DMS79 (cell line): ENCODE measurements around the gene PCNP.
A peak's percentile ranks its signal among the peaks of the same experiment; 100 is the strongest.
"Not testable (repeated sequence)": the region's sequence is repeated elsewhere in the genome, so short reads cannot be mapped to it uniquely, and the experiment has no call there.

Source experiments
- DNase-seq: peaks from one replicate; lab custom pipeline; 2025; lab: John Stamatoyannopoulos, UW

Gene PCNP, protein sequence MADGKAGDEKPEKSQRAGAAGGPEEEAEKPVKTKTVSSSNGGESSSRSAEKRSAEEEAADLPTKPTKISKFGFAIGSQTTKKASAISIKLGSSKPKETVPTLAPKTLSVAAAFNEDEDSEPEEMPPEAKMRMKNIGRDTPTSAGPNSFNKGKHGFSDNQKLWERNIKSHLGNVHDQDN

GRCh38 chr3:101573449-101574387, at the start of gene PCNP:
Gene PCNP, plus strand, starts transcription at chr3:101574180. Its CDS starts 36 bp downstream, at chr3:101574216.
- peak; percentile 97 for DNase-seq

DNA sequence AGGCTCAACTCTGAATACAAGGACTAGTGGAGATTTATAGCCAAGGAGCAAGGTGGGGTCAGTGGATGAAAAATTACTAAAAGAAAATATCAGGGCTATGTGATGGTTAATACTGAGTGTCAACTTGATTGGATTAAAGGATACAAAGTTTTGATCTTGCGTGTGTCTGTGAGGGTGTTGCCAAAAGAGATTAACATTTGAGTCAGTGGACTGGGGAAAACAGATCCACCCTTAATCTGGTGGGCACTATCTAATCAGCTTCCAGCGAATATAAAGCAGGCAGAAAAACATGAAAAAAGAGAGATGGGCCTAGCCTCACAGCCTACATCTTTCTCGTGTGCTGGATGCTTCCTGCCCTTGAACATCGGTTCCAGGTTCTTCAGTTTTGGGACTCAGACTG, 46.5 kb upstream of the PCNP start:
- DNase-seq: no peak

DNA sequence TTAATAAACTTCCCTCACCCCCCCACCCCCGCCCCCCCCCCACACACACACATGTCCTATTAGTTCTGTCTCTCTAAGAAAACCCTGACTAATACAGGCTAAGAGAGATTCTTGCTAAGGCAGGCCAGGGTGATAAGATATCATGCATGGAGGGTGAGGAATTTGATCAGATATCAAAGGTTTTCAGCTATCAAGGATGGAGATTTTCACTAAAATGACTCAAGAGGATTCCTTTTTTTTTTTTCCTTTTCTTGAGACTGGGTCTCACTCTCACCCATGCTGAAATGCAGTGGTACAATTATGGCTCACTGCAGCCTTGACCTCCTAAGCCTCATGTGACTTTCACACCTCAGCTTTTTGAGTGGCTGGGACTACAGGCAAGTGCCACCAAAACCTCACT, 46.1 kb upstream of the PCNP start:
- DNase-seq: no peak

- no peak for DNase-seq
Measured at GRCh38 chr3:101529816-101530685, 43.9 kb upstream of the PCNP start.

- no peak for DNase-seq
Measured at GRCh38 chr3:101530686-101531047, 43.3 kb upstream of the PCNP start.

- DNase-seq: no peak
Measured at GRCh38 chr3:101531473-101532086, 42.4 kb upstream of the PCNP start.

GRCh38 chr3:101532783-101533602, 41.0 kb upstream of the PCNP start:
- no peak for DNase-seq

DNA sequence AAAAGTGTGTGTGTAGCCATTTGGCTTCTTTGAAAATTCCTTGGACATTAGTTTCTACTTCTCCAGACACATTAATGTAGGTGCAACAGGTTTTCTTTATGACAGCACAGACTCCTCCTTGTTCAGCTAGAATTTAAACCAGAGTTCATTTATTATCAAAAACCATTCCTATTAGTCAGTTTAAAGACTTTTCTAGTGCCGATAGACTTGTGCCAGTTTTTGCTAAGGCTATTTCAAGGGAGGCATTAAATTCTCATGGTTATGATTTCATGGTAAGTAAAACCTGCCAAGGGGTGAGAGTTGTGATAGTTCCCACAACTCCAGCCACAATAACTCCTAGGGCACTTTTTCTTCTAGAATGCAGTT, 40.4 kb upstream of the PCNP start:
- DNase-seq: no peak

DNA sequence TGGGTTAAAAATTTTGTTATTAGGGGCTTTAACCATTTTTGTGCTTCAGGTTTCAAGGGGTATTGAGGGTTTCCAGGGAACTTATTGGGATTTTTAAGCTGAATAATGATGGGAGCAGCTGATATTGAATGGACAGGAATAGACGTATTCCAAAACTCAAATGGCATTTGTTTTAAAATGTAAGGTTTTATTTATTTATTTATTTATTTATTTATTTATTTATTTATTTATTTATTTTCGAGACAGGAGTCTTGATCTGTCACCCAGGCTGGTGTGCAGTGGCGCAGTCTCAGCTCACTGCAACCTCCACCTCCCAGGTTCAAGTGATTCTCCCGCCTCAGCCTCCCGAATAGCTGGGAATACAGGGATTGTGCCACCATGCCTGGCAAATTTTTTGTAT, 38.8 kb upstream of the PCNP start:
- no peak for DNase-seq

GRCh38 chr3:101536266-101536665, 37.7 kb upstream of the PCNP start:
- no peak for DNase-seq

- not testable (repeated sequence) for DNase-seq
Measured at GRCh38 chr3:101536955-101537354, 37.0 kb upstream of the PCNP start.

GRCh38 chr3:101542957-101543356, 31.0 kb upstream of the PCNP start:
- DNase-seq: no peak

DNA sequence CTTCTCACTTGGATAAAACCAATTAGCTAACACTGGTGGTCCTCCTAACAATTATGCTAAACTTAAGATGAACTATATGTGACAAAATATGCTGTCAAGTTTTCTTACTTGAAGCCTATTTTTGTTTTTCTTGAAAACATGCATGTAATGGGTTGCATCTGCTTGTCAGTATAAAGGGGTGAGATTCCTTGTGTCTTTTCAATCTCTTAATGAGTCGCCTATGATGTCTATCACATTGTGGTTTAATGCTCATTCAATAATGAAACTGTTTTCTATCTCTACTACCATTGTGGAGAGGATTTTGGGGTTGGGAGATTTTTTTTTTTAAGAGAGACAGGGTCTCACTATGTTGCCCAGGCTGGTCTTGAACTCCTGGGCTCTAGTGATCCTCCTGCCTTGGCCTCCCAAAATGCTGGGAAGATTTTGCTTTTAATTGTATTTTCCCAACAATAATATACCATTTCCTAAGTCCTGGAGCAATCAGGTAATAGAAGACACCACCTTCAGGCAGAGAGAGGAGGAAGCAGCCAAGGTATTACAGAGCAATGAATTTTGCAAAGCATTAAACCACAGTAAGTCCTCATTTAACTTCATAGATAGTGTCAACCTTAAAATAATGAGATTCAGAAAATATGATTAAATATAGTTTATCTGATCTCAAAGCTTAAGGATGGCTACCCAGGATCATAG, 29.7 kb upstream of the PCNP start:
- DNase-seq: no peak

GRCh38 chr3:101548527-101549105, 25.4 kb upstream of the PCNP start:
- DNase-seq: no peak

DNA sequence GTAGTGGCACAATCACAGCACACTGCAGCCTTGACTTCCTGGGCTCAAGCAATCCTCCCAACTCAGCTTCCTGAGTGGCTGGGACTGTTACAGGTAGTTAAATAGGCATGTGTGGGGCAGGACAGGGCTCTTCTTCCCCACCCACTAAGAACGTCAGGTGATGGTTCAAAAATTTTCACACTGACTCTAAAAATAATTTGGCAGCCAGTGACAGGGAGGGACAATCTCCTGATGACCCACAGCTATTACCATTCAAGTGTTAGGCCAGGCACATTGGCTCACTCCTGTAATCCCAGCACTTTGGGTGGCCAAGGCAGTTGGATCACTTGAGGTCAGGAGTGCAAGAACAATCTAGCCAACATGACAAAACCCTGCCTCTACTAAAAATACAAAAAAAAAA, 24.5 kb upstream of the PCNP start:
- no peak for DNase-seq

DNA sequence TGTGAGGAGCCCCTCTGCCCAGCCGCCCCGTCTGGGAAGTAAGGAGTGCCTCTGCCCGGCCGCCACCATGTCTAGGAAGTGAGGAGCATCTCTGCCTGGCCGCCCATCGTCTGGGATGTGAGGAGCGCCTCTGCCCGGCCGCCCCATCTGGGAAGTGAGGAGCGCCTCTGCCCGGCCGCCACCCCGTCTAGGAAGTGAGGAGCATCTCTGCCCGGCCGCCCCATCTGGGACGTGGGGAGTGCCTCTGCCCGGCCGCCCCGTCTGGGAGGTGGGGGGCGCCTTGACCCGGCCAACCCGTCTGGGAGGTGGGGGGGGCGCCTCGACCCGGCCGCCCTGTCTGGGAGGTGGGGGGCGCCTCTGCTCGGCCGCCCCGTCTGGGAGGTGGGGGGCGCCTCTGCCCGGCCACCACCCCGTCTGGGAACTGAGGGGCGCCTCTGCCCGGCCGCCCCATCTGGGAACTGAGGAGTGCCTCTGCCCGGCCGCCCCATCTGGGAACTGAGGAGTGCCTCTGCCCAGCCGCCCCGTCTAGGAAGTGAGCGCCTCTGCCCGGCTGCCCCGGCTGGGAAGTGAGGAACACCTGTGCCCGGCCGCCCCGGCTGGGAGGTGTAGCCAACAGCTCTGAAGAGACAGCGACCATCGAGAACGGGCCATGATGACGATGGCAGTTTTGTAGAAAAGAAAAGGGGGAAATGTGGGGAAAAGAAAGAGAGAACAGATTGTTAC, 22.5 kb upstream of the PCNP start:
- not testable (repeated sequence) for DNase-seq

GRCh38 chr3:101553381-101553780, 20.6 kb upstream of the PCNP start:
- not testable (repeated sequence) for DNase-seq

DNA sequence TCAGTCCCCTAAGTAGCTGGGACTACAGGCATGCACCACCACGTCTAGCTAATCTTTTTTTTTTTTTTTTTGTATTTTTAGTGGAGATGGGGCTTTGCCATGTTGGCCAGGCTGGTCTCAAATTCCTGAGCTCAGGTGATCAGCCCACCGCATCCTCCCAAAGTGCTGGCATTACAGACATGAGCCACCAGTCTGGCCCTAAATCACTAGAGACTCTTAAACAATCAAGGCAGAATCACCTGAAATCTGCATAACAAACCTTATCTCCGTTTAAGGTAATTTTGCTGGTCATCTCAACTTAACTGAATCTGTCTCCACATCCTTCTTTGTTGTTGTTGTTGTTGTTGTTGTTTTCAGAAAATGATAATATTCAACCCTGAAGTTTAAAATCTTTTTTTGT, 17.9 kb upstream of the PCNP start:
- DNase-seq: no peak

DNA sequence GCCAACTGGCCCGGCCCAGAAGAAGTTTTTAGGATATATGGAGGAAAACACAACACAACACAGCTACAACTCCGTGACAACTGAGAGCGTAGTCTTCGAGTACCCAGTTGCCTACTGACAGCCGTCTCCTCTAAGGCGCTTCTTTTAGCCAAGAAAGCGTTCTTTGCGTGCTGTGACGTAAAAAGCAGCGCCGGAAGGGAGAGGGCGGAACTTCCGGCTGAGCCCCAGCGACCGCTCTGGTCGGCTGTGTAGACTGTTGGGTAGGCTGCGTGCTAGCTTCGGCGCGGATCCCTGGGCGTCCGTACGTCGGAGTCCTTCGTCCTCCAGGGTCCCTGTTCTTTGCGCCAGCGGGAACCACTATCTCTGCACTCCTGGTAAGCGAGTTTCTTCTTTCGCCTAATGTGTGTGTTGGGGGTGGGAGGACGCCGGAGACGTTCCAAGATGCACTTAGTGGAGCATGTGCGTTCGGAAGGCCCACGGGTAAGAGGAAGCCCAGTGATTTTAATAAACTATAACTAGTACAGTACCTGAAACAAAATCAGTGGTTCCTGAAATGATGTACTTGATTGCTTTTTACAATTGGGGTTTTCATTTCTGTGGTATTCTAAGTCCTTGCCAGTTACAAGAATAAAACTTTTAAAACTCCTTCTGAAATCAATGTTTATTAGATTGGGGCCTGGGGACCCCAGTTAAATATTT, 12.2 kb upstream of the PCNP start, which contains the start of gene TRMT10C:
TRMT10C (plus strand) TSS at position 239 of the 699 bp plus-strand sequence. CDS start 2,914 bp downstream, outside the sequence.
- DNase-seq: peak; percentile 84
